Glutamatergic neuron (in vitro differentiated cells): ENCODE results near the gene TANC2. TPM values are rescaled to one million over a fixed set of nuclear protein-coding genes. Genes with fewer than 3 reads are reported as not detected.
"Not testable (repeated sequence)": the region's sequence is repeated elsewhere in the genome, so short reads cannot be mapped to it uniquely, and the experiment has no call there.

Source experiments
- DNase-seq: peaks from one replicate; pipeline ENCODE4 v3.0.0; 2022
- H3K27ac Mint-ChIP-seq: one replicate; pipeline ENCODE4 v1.8.0; 2020; ENCODE audit warnings: mild to moderate bottlenecking, mixed read lengths, inconsistent platforms; ENCODE audit not compliant: unreplicated experiment
- H3K27me3 Mint-ChIP-seq: one replicate; pipeline ENCODE4 v1.8.0; 2020; ENCODE audit warnings: mild to moderate bottlenecking, moderate library complexity, mixed read lengths, inconsistent platforms; ENCODE audit not compliant: unreplicated experiment
- H3K36me3 Mint-ChIP-seq: one replicate; pipeline ENCODE4 v1.8.0; 2020; ENCODE audit warnings: mild to moderate bottlenecking, mixed read lengths, inconsistent platforms; ENCODE audit not compliant: unreplicated experiment
- H3K4me1 Mint-ChIP-seq: one replicate; pipeline ENCODE4 v1.8.0; 2020; ENCODE audit warnings: mild to moderate bottlenecking, low read depth, mixed read lengths, inconsistent platforms; ENCODE audit not compliant: unreplicated experiment
- H3K4me3 Mint-ChIP-seq: one replicate; pipeline ENCODE4 v1.8.0; 2020; ENCODE audit warnings: mild to moderate bottlenecking, mixed read lengths, inconsistent platforms; ENCODE audit not compliant: unreplicated experiment
- H3K9me3 Mint-ChIP-seq: one replicate; pipeline ENCODE4 v1.8.0; 2020; ENCODE audit warnings: mild to moderate bottlenecking, moderate library complexity, mixed read lengths, inconsistent platforms; ENCODE audit not compliant: unreplicated experiment
- CTCF ChIP-seq: fragments of 200-600 bp; sonication (generic); IDR thresholded peaks from one replicate; pipeline ENCODE4 v1.5.0; 2021; ENCODE audit not compliant: partially characterized antibody, unreplicated experiment
- total RNA-seq: library from RNA; stranded (reverse); fragmentation: NEBNext Ultra II Directional; extraction: Animal tissue kit (Norgen Biotek cat#: 25700); gene quantifications from one replicate; pipeline ENCODE4 v1.2.1, GENCODE V29; 2021; ENCODE audit not compliant: unreplicated experiment

Gene TANC2
- total RNA-seq, 1 donor from 2014 or later: 136 TPM

GRCh38 chr17:62968445-62968923 is 2.4 kb downstream of the TANC2 start:
- no peak for DNase-seq
- H3K27me3 Mint-ChIP-seq: peaks cover 5% of the 10 kb centered on the region
- H3K36me3 Mint-ChIP-seq: no peaks in the 10 kb centered on the region
- H3K4me1 Mint-ChIP-seq: peaks cover 14% of the 10 kb centered on the region
- H3K4me3 Mint-ChIP-seq: peak overlapping the region; percentile 61
- H3K27ac Mint-ChIP-seq: peak overlapping the region; percentile 76
- peak; percentile 74 for TF ChIP-seq CTCF
- peaks cover 5% of the 10 kb centered on the region for H3K9me3 Mint-ChIP-seq

- Mint-ChIP-seq H3K4me1 (peaks cover 14% of the 10 kb centered on the region), H3K27me3 (peaks cover 4% of the 10 kb centered on the region), H3K9me3 (peaks cover 5% of the 10 kb centered on the region), H3K36me3 (no peaks in the 10 kb centered on the region), H3K27ac (no peak overlapping the region), H3K4me3 (no peak overlapping the region)
- TF ChIP-seq CTCF: no peak
- DNase-seq: no peak
Observed at GRCh38 chr17:62970610-62971009, 4.6 kb downstream of the TANC2 start.

GRCh38 chr17:62971853-62972252 is 5.8 kb downstream of the TANC2 start:
- Mint-ChIP-seq H3K36me3 (no peaks in the 10 kb centered on the region), H3K27ac (no peak overlapping the region), H3K9me3 (peaks cover 5% of the 10 kb centered on the region), H3K4me1 (peaks cover 14% of the 10 kb centered on the region), H3K27me3 (peaks cover 2% of the 10 kb centered on the region), H3K4me3 (no peak overlapping the region)
- no peak for TF ChIP-seq CTCF
- no peak for DNase-seq

DNA sequence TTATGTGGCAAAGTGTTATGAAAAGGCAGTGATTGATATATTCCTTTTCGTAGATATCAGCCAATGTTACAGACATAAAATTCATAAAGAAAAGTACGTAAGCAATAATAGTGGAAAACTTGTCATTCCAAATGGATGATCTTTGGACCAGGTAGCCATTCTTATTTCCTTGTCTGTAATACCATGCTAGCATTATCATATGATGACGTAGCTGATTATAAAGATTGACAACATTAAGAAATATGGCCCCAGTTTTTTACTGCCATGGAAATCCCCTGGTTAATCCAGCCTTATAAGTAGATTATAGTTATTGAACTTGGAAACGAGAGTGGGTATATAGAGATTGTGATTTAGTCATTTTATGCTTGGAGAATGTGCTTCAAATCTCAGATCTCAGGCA is 8.8 kb downstream of the TANC2 start:
- H3K27me3 Mint-ChIP-seq: peaks cover 1% of the 10 kb centered on the region
- no peak overlapping the region for H3K27ac Mint-ChIP-seq
- peaks cover 3% of the 10 kb centered on the region for H3K4me1 Mint-ChIP-seq
- TF ChIP-seq CTCF: no peak
- no peaks in the 10 kb centered on the region for H3K36me3 Mint-ChIP-seq
- DNase-seq: no peak
- no peak overlapping the region for H3K4me3 Mint-ChIP-seq
- H3K9me3 Mint-ChIP-seq: no peaks in the 10 kb centered on the region

DNA sequence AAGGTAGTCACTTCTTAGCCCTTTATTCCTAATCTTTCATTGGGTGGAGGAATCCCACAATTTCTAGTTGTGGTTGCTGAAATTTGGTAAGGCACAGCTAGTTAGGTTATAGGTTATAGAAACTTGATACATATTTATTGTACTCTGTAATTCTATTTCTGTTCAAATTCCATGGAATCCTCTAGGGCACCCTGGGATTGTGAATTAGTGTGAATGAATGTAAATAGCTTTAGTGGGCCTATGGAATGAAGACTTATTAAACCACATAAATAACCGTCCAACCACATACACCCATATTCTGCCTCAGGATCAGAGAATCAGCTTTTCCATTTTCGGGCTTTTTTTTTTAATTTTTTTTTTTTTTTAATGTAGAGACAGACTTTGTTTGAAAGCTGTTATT is 9.2 kb downstream of the TANC2 start:
- Mint-ChIP-seq H3K27me3 (peaks cover 1% of the 10 kb centered on the region), H3K36me3 (no peaks in the 10 kb centered on the region), H3K9me3 (no peaks in the 10 kb centered on the region), H3K27ac (no peak overlapping the region), H3K4me1 (peaks cover 3% of the 10 kb centered on the region), H3K4me3 (no peak overlapping the region)
- TF ChIP-seq CTCF: no peak
- DNase-seq: no peak

- H3K27me3 Mint-ChIP-seq, H3K9me3 Mint-ChIP-seq, H3K4me1 Mint-ChIP-seq, DNase-seq, H3K4me3 Mint-ChIP-seq, H3K27ac Mint-ChIP-seq, H3K36me3 Mint-ChIP-seq: not testable (repeated sequence)
Observed at GRCh38 chr17:62976643-62977231, 10.7 kb downstream of the TANC2 start.
